ENCODE data around the gene NDOR1. TPM values are rescaled to one million over a fixed set of nuclear protein-coding genes. Genes with fewer than 3 reads are reported as not detected.
A peak's percentile ranks its signal among the peaks of the same experiment; 100 is the strongest.

Gene NDOR1
- total RNA-seq, 2 experiments from 2014 or later = 27.7 to 30.0 TPM

DNA sequence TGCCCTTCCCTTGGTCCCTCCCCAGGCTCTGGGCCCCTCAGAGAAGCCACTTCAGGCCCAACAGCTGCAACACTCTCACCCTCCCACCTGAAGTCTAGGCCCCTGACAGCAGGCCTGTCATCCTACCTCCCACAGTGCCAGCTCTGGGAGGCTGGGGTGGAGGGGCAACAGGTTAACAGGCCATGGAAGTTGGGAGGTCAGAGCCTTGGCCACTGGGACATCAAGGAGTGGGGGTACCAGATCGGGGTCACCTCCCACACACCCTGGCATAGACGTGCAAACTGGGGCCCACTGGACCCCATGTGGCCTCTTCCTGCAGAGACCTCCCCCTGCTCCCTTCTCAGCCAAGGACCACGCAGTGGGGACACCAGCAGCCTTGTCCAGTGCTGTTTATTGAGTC is 14.3 kb upstream of the NDOR1 start:
- Mint-ChIP-seq H3K27ac (peak overlapping the region; percentile 61), H3K4me3 (peak overlapping the region; percentile 61), H3K27me3 (no peaks in the 10 kb centered on the region), H3K9me3 (no peaks in the 10 kb centered on the region), H3K36me3 (ENCODE audit: low read depth) (peaks cover 18% of the 10 kb centered on the region), H3K4me1 (peaks cover 37% of the 10 kb centered on the region)
- no peak for DNase-seq
- POLR2A ChIA-PET = interaction anchor here (0.6 to 1.6 kb wide), 3 partner anchors 10 to 34 kb away, joined by 3 to 6 read pairs (median 3); partner anchors contain the start of genes CYSRT1 and TPRN
- CTCF ChIA-PET = no interaction called here

DNA sequence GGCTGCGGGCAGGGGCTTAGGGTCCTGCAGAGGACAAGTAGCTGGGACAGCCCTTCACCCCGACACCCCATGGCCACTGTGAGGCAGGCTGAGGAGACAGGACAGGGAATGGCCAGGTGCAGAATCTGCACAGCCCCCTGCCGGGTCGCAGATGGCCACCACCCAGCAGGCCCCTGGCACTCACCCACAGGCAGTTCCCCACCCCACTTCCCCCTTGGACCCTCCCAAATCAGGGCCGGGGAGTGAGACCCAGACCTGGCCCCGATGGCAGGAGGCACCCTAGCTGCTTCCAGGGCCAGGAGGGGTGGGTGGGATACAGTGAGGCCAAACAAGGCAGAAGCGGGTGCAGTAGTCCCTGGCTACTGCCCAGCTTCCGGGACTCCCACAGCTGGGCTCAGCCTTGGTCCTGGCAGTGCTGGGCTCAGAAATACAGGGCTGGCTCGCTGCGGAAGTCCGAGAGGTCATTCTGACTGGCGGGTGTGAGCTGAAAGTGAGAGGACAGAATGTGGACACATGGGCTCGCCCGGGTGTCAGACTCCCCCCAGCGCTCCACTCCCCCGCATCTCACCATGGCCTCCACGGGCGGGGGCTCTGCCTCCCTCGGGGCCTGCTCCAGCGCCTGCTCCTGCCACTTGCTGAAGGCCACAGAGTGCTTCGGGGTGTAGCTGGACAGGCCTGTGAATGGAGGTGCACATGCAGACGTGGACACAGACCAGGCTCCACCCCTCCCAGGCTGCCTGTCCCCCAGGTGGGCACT is 13.6 kb upstream of the NDOR1 start:
- no peak for DNase-seq
- POLR2A ChIA-PET = interaction anchor here (0.6 to 1.6 kb wide), 5 partner anchors 9 to 49 kb away, joined by 3 to 6 read pairs (median 4); partner anchors contain the start of genes CYSRT1, TPRN and TUBB4B
- no peak overlapping the region for H3K4me3 Mint-ChIP-seq
- H3K36me3 Mint-ChIP-seq (ENCODE audit: low read depth) = peaks cover 18% of the 10 kb centered on the region
- CTCF ChIA-PET = no interaction called here
- no peak overlapping the region for H3K27ac Mint-ChIP-seq
- H3K27me3 Mint-ChIP-seq = no peaks in the 10 kb centered on the region
- peaks cover 31% of the 10 kb centered on the region for H3K4me1 Mint-ChIP-seq
- no peaks in the 10 kb centered on the region for H3K9me3 Mint-ChIP-seq

DNA sequence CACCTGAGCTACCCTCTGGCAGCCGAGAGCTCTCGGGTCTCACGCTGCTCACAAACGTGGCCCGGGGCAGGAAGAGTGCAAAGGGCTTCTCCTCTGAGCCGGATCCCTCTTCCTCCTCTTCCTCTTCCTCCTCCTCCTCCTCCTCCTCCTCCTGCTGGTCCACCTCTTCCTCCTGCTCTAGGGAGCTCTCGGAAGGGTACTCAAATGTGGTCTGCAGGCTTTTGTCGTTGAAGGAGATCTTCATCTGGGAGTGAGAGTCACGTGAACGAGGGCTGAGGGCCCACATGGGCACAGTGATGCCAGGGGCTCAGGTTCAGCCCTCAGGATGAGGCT is 13.1 kb upstream of the NDOR1 start:
- Mint-ChIP-seq H3K4me1 (peaks cover 26% of the 10 kb centered on the region), H3K27me3 (no peaks in the 10 kb centered on the region), H3K9me3 (no peaks in the 10 kb centered on the region), H3K4me3 (no peak overlapping the region), H3K27ac (no peak overlapping the region), H3K36me3 (ENCODE audit: low read depth) (peaks cover 18% of the 10 kb centered on the region)
- CTCF ChIA-PET = no interaction called here
- POLR2A ChIA-PET = interaction anchor here (0.8 to 1.6 kb wide), 4 partner anchors 8 to 48 kb away, joined by 3 to 6 read pairs (median 4); partner anchors contain the start of genes CYSRT1, TPRN and TUBB4B
- no peak for DNase-seq

DNA sequence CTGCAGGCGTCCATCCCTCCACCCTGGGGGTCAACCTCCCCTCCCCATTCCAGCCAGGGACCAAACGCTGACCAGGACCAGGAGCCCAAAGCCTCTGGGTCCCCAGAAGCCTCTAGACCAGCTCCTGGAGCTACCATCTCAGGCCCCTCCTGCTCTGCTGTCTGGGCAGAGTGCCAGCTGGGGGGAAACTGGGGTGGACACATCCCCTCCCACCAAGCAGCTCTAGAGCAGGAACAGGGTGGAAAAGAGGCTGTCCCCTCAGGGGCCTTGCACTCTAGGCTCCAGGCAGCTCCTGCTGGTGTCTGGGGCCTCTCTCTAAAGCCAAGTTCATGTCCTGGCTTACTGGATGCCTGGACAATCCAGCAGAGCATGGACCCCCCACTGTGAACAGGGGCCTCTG is 12.6 kb upstream of the NDOR1 start:
- DNase-seq = no peak
- no peaks in the 10 kb centered on the region for H3K27me3 Mint-ChIP-seq
- H3K4me3 Mint-ChIP-seq = no peak overlapping the region
- ChIA-PET CTCF (interaction anchor here (0.9 kb wide), 1 partner anchor 35 kb away, joined by 3 read pairs; the partner anchor contains the start of gene RNF224), POLR2A (interaction anchor here (0.8 to 1.6 kb wide), 4 partner anchors 8 to 48 kb away, joined by 3 to 6 read pairs (median 4); partner anchors contain the start of genes TPRN and TUBB4B)
- no peaks in the 10 kb centered on the region for H3K9me3 Mint-ChIP-seq
- H3K27ac Mint-ChIP-seq = no peak overlapping the region
- peaks cover 15% of the 10 kb centered on the region for H3K36me3 Mint-ChIP-seq (ENCODE audit: low read depth)
- H3K4me1 Mint-ChIP-seq = peaks cover 22% of the 10 kb centered on the region

DNA sequence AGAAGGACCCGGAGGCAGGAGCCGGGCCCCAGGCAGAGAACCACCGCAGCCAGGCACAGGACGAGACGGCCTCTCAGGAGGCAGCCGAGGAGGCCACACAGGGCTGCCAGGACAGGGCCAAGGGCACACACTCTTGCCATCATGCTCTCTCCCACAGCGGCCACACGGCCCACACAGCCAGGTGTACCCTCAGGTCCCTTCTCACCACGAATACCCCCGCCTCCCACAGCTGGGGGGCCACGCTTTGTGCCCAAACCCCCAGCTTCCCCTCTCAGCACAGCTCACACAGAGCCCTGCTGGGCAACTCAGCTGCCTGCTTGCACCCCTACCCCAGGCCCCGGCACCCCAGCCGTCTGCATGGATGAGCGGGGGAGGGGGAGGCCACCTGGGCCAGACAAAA is 11.7 kb upstream of the NDOR1 start:
- H3K9me3 Mint-ChIP-seq = no peaks in the 10 kb centered on the region
- no peak for DNase-seq
- CTCF ChIA-PET = interaction anchor here (0.9 kb wide), 1 partner anchor 34 kb away, joined by 3 read pairs; the partner anchor contains the start of gene RNF224
- no peaks in the 10 kb centered on the region for H3K27me3 Mint-ChIP-seq
- peaks cover 19% of the 10 kb centered on the region for H3K4me1 Mint-ChIP-seq
- no peak overlapping the region for H3K4me3 Mint-ChIP-seq
- POLR2A ChIA-PET = interaction anchor here (1.3 to 3.7 kb wide), 2 partner anchors 11 to 12 kb away, joined by 3 to 16 read pairs; partner anchors contain the start of genes NDOR1 and TMEM203
- H3K27ac Mint-ChIP-seq = no peak overlapping the region
- peaks cover 12% of the 10 kb centered on the region for H3K36me3 Mint-ChIP-seq (ENCODE audit: low read depth)

DNA sequence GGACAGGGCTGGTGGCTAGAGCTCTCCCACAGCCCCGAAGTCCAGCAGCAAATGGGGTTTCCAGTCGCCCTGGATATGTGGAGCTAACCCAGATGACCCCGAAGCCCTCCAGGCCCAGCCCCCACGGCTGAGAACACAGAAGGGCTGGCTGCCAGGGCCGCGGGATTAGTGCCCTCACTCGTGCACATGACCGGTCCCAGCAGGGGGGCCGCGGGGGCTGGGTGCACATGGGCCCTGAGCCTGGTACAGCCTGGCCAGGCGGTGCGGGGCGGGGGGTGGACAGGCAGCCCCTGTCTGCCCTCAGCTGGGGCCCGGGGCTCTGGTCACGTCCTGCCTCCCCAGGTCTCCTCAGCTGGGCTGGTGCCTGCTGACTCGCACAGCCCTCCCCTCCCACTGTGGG is 11.1 kb upstream of the NDOR1 start:
- no peak overlapping the region for H3K27ac Mint-ChIP-seq
- H3K4me3 Mint-ChIP-seq = no peak overlapping the region
- ChIA-PET POLR2A (interaction anchor here (1.1 to 3.7 kb wide), 3 partner anchors 9 to 11 kb away, joined by 3 to 16 read pairs (median 3); partner anchors contain the start of genes NDOR1 and TMEM203), CTCF (interaction anchor here (1.0 kb wide), 1 partner anchor 42 kb away, joined by 3 read pairs; no protein-coding TSS in a partner anchor)
- H3K4me1 Mint-ChIP-seq = peaks cover 14% of the 10 kb centered on the region
- peaks cover 7% of the 10 kb centered on the region for H3K36me3 Mint-ChIP-seq (ENCODE audit: low read depth)
- DNase-seq = no peak
- no peaks in the 10 kb centered on the region for H3K27me3 Mint-ChIP-seq
- H3K9me3 Mint-ChIP-seq = no peaks in the 10 kb centered on the region

DNA sequence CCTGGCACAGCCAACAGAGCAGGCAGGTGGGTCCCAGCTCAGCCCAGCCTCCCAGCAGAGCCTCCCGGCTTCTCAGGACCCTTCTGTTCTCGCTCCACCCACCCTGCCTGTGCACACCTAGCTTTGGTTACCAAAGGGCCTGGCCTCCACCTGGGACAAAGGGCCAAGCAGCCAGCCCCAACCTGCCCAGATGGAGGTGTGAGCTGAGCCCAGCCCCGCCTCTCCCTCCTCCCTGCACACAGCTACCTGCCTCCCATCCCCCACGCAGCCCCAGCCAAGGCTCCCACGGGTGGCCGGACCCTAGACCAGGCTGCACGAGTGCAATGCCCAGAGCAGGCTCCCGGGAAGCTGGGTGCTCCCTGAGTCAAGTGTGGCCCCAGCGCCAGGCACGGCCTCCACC is 10.6 kb upstream of the NDOR1 start:
- Mint-ChIP-seq H3K9me3 (no peaks in the 10 kb centered on the region), H3K4me1 (peaks cover 11% of the 10 kb centered on the region), H3K27ac (no peak overlapping the region), H3K4me3 (no peak overlapping the region), H3K36me3 (ENCODE audit: low read depth) (peaks cover 5% of the 10 kb centered on the region), H3K27me3 (no peaks in the 10 kb centered on the region)
- CTCF ChIA-PET = interaction anchor here (1.0 kb wide), 1 partner anchor 42 kb away, joined by 3 read pairs; no protein-coding TSS in a partner anchor
- no peak for DNase-seq
- POLR2A ChIA-PET = interaction anchor here (1.1 to 3.7 kb wide), 2 partner anchors 9 to 11 kb away, joined by 3 to 16 read pairs; partner anchors contain the start of genes NDOR1 and TMEM203

DNA sequence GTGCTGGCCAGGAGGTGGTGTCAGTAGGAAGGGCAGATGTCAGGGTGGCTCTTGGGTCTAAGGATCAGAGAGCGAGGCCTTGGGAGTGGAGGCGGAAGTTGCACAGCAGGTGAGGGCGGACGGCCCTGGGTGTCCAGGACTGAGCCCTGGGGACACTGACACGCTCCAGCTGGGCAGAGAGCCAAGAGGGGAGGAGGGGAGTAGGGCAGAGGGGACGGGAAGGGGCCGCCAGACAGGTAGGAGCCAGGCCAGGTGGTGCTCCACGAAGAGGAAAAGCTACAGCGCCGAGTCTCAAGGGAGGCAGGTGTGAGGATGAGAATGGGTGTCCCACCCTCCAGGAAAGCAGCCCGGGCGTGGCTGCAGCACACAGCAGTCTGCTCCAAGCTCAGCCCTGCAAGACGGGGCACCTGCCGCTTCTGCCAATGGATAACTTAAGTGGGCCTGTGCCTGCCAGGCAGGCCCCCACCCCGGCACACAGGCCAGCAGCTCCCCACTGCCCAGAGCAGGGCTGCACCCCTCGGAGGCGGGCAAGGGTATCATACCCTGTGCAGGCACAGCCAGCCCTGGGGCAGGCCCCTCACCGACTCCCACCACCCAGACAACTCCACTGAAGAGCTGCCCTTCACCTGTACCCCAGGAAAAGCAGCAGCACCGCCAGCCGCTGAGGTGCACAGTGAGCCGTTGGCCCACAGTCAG is 9.8 kb upstream of the NDOR1 start:
- H3K9me3 Mint-ChIP-seq = no peaks in the 10 kb centered on the region
- no peak overlapping the region for H3K4me3 Mint-ChIP-seq
- ChIA-PET CTCF (no interaction called here), POLR2A (interaction anchor here (1.1 to 3.7 kb wide), 2 partner anchors 8 to 10 kb away, joined by 3 to 16 read pairs; partner anchors contain the start of genes NDOR1 and TMEM203)
- H3K27me3 Mint-ChIP-seq = no peaks in the 10 kb centered on the region
- peaks cover 2% of the 10 kb centered on the region for H3K36me3 Mint-ChIP-seq (ENCODE audit: low read depth)
- peaks cover 6% of the 10 kb centered on the region for H3K4me1 Mint-ChIP-seq
- H3K27ac Mint-ChIP-seq = no peak overlapping the region
- no peak for DNase-seq

DNA sequence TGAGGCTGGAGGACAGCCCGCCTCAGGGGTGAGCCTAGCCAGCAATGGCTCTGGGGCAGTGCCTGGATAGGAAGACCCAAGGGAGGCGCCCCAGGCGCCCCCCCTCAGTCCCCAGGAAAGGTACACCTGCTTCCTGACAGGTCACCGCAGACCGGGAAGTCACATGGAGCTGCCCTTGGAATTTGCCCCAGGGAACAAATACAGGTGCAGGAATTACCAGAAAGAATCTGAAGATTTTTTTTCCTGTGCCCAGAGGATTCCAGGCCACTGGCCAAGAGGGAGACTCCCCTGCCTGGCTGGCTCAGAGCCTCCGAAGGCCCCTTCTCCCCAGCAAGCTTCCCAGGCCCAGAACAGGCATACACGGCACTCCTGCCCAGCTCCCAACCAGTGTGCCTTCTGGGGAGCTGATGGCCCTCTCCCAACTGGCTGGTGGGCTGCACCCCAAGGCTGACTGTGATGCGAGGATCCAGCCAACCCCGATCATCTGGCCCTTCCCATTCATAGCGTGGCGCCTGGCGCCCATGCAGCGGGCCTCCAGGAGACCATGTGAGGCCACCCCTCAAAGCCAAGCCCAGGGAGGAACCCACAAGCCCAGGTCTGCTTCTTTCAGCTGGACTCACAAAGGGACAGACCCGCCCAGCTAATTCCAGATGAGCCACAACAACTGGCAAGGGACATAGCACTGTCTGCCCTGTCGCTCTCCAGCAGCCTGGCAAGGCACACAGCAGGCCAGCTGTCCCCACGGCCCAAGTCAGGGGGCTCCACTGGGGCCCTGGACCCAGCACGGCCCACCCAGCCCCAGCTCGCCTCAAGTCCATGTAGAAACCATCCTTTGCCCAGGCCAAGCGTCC is 7.2 kb upstream of the NDOR1 start:
- Mint-ChIP-seq H3K4me1 (peaks cover 21% of the 10 kb centered on the region), H3K27ac (no peak overlapping the region), H3K4me3 (peak overlapping the region; percentile 30), H3K27me3 (no peaks in the 10 kb centered on the region), H3K36me3 (ENCODE audit: low read depth) (no peaks in the 10 kb centered on the region), H3K9me3 (no peaks in the 10 kb centered on the region)
- DNase-seq = no peak
- ChIA-PET POLR2A (interaction anchor here (0.9 to 3.4 kb wide), 4 partner anchors 10 to 69 kb away, joined by 3 to 26 read pairs (median 7); partner anchors contain the start of genes ANAPC2, RNF208, SSNA1 and TUBB4B), CTCF (no interaction called here)

DNA sequence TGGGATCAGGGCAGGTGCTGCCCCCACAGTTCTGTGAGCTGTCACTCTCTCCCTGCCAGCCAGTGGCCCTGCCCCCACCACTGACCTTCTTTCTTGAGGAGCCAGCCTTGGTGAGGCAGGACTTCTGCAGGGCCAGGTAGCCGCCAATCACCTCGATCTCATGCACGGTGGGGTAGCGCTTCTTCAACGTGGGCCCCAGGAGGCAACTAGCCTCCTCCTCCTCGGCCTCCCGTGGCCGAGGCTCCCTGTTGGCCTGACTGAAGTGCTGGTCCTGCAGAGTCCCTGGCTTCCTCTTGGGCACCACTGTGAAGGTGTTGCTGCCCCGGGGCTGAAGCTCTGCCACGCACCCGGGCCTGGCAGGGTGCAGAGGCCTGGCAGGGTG is 6.6 kb upstream of the NDOR1 start:
- Mint-ChIP-seq H3K4me1 (peaks cover 26% of the 10 kb centered on the region), H3K27ac (no peak overlapping the region), H3K4me3 (peak overlapping the region; percentile 74), H3K36me3 (ENCODE audit: low read depth) (no peaks in the 10 kb centered on the region), H3K9me3 (no peaks in the 10 kb centered on the region), H3K27me3 (no peaks in the 10 kb centered on the region)
- POLR2A ChIA-PET = interaction anchor here (0.9 to 3.4 kb wide), 4 partner anchors 10 to 69 kb away, joined by 3 to 26 read pairs (median 7); partner anchors contain the start of genes ANAPC2, RNF208, SSNA1 and TUBB4B
- no peak for DNase-seq
- CTCF ChIA-PET = interaction anchor here (0.6 kb wide), 1 partner anchor 76 kb away, joined by 5 read pairs; no protein-coding TSS in a partner anchor

DNA sequence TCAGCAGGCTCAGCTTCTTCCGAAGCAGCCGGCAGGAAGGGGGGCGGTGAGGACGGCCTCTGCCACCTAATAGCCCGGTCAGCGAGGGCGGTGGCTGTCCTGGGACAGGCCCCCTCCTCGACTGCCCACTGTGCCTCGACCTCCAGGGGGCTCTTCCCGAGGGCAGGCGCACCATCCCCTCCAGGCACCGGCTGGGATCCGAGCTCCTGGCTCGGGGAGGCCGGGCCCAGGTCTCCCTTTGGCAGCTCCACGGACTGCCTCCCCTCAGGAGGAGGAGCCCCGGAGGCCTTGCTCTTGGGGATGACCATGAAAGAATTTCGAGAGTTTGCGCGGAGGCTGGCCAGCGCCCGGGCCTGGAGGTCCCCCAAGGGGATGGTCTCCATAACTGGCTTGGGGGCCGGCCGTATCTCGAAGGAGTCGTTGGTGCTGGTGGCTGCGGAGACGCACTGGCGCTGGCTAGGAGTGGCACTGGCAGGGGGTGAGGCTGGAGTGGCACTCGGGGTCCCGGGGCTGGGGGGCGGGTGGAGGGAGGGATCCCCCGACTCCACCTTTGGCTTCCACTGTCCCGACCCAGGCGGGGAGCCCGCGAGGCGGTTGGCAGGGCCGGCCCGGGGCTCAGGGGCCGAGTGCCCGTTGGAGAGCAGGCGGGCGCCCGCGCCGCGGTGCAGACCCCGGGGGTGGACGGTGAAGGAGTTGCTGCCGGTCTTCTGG is 5.9 kb upstream of the NDOR1 start:
- Mint-ChIP-seq H3K4me3 (peak overlapping the region; percentile 74), H3K36me3 (ENCODE audit: low read depth) (no peaks in the 10 kb centered on the region), H3K9me3 (no peaks in the 10 kb centered on the region), H3K27me3 (no peaks in the 10 kb centered on the region), H3K4me1 (peaks cover 33% of the 10 kb centered on the region), H3K27ac (peak overlapping the region; percentile 40)
- CTCF ChIA-PET = interaction anchor here (0.6 kb wide), 1 partner anchor 77 kb away, joined by 5 read pairs; no protein-coding TSS in a partner anchor
- DNase-seq = no peak
- POLR2A ChIA-PET = interaction anchor here (0.9 to 3.4 kb wide), 4 partner anchors 11 to 70 kb away, joined by 3 to 26 read pairs (median 7); partner anchors contain the start of genes ANAPC2, RNF208, SSNA1 and TUBB4B

Measured in activated CD4-positive, alpha-beta memory T cell treated with anti-CD3 and anti-CD28 coated beads, Interleukin-2, amount 10 ng/mL, durations not matched to agents 7 days and 5 days (primary cell).